Activated CD4-positive, alpha-beta T cell treated with anti-CD3 and anti-CD28 coated beads, Interleukin-2, amount 50 U/mL, for 4 hours (primary cell): ENCODE measurements around the gene LRSAM1.
"Not testable (repeated sequence)": the region's sequence is repeated elsewhere in the genome, so short reads cannot be mapped to it uniquely, and the experiment has no call there.

ENCODE experiments used
- DNase-seq, 2 experiments: peaks; one replicate each; pipeline ENCODE4 v3.0.0-alpha.2; 2020

The LRSAM1 gene

DNA sequence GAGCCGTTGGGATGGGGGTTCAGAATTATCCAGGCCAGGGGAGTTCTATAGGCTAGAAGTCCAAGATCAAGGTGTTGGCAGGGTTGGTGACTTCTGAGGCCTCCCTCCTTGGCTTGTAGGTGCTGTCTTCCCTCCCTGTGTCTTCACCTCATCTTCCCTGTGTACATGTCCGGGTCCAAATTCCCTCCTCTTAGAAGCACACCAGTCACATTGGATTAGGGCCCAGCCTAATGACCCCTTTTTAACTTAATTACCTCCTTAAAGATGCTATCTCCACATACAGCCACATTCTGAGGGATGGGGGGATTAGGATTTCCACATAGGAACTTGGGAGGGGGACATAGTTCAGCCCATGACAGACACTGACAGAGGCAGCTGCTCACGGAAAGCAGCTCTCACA, 12.1 kb downstream of the LRSAM1 start:
- DNase-seq = no peak

DNA sequence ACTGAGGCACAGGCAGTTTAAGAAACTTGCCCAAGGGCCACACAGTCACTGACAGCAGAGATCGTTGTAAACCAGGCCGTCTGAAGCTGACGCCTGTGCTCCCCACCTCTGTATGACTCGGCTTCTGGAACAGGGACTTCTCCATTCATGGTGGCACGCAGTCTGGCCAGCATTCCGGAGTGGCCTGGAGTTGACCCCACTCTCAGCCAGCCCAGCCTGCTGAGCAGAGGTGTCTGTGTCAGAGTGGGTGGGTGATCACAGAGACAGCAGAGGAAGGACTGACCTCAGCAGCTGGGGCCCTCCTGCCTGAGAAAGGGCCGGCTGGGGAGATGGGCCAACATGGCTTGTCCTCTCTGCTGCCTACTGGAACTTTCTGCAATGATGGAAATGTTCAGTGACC, 12.6 kb downstream of the LRSAM1 start:
- DNase-seq = no peak

- not testable (repeated sequence) for DNase-seq
Measured at GRCh38 chr9:127466407-127466917, 15.2 kb downstream of the LRSAM1 start.

DNA sequence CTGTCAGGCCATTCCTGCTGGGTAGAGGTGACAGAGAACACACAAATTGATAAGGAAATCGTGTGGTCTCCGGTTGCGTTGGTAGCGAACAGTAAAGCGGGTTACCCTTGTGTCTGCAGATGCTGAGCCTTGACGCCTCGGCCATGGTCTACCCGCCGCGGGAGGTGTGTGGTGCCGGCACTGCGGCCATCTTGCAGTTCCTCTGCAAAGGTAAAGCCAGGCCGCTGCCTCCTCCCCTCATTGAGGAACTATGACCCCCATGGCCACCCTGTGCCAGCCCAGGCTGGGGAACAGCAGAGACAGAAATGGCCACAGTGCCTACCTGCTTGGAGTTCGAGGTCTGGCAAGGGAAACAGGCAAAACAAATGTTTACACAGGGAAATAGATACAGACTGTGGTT, 16.3 kb downstream of the LRSAM1 start:
- no peak for DNase-seq

DNA sequence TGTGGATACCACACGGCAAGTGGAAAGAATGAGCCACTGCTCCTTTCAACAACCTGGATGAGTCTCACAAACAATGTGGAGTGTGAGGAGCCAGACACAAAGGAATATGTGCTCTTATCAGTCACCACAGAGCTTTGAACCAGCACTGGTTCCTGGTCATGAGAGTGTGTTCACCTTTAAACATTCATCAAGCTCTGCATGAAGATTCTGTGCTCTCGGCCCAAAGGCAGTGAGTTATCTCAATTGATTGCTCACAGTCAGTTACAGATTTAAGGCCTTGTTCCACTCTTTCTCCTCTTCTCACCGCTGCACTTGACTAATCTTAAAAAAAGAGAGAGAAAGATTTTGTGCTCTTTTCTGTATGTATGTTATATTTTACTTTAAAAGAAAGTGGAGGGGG, 19.4 kb downstream of the LRSAM1 start:
- no peak for DNase-seq

DNA sequence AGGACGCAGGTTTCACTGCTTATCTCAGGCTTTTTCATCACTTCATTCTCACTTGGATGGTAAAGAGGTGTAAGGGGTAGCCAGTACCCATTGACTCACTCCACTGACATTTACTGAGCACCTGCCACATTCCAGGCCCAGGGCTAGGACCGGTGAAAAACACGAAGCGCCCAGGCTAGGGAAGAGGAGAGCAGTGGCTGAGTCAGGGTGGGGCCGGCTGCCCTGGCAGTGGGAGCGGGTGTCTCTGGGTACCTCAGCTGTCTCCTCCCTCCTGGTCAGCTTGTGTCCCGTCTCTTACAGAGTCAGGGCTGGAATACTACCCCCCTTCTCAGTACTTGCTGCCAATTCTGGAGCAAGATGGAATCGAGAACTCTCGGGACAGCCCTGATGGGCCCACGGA, 22.2 kb downstream of the LRSAM1 start:
- DNase-seq = no peak

DNA sequence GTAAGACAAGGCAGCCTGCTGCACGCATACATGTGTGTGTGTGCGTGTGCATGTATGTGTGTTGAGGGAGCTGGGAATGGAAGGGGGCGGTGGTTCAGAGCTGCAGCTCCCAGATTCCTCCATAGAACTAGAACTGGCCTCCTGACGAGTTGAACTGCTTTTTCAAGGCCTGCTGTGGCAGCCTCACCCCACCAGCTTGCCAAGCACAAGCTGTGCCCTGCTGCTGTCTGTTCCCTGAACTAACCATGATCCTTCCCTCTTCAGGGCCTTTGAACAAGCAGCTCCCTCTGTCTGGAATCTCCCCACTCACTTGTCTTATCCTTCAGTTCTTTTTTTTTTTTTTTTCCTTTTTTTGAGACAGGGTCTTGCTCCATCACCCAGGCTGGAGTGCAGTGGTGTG, 22.6 kb downstream of the LRSAM1 start:
- DNase-seq = no peak

DNA sequence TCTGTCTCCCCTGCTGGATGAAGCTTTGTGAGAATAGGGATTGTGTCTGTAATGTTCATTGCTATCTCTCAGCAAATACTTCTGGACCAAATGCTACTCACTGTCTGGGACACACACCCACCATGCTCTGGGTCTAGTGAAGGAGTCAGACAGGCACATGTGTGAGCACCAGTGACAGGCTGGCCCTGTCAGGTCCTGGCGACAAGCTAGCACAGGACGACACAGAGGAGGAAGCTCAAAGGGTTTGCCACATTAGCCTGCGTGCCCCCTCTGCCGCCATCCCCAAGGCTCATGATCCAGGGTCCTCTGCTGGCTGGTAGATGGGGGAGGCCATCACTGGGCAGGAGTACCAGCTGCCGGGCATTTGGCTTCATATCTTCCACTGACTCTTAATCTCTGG, 23.3 kb downstream of the LRSAM1 start:
- no peak for DNase-seq

DNA sequence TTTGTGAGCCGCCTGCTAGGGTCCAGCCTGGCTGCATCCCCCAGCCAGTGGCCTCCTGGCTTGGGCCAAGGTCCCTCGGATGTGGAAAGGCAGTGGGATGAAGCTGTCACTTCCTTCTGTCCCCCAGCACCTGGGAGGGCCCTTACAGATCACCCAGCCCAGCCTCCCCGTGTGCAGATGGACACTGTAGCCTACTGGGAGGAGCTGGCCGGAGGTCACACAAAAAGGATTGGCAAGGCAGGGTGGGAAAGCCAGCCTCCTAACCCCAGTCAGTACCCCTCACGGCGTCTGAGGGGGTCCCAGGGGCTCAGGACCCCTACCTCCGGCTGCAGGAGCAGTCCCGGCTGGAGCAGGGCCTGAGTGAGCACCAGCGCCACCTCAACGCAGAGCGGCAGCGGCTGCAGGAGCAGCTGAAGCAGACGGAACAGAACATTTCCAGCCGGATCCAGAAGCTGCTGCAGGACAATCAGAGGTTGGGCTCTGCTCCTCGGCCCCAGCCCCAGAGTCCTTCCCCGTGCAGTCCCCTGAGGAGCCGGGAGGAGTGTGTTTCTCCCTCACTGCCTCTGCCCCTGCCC, 28.3 kb downstream of the LRSAM1 start:
- no peak for DNase-seq

GRCh38 chr9:127482662-127483061, 31.4 kb downstream of the LRSAM1 start:
- no peak for DNase-seq

DNA sequence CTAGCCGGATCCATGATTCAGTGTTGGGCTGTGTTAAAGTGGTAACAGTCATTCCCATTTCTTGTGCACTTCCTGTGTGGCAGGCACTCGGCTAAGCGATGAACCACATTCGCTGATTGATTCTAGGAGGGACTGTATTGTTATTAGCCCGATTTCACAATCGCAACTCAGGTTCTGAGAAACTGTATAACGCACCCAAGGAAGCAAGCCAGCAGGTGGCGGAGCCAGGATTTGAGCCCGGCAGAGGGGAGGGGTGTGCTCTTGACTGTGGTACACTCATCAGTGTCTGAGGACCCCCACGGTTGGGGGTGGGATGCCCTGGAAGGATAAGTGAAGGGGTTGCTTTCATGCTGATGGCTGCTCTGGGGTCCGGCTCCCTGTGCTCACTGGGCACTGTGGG, 34.7 kb downstream of the LRSAM1 start:
- no peak for DNase-seq

DNA sequence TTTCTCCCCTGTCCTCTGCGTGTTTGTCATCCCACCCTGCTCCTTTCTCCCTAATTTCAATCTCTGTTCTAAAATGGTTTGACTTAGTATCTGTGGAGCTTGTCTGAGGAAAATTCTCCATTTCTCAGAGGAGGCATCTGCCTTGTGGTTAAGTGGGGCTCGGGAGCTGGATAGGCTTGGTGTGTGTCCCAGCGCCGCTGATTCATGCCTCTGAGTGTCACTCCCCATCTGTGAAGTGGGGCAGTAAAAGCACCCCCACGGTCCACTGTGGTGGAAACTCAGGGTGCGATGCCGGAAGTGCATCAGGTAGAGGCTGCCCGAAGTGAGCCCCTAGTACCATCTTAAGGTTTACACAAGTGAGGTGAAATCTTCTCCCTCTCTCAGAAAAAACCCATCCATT, 37.6 kb downstream of the LRSAM1 start:
- no peak for DNase-seq

DNA sequence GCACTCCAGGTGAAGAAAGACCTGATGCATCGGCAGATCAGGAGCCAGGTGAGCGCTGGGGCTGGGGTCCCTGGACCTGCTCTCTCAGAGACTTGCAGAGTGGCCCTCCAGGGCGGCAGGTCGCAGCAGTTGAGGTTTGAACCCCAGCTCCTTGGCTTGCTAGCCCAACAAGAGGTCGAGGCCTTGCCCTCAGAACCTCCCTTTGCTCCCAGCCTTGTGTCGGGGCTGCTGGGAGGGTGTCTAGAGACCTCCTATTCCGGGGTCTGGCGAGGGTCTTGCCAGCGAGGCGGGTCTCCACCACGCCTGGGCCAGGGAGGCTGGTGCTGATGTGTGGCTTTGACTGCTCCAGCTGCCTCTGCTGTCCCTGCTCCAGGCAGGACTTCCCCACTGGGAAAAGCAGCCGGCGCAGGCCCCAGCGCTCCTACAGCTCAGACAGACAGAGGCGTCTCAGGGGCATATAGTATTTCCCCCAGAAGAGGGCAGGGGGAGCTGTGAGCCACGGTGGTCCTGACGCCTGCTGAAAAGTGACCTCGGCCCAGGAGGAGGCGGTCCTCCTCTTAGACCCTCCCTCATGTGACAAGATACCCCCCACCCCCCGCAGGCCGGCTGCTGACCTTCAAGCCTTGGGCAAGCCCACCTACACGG, 38.3 kb downstream of the LRSAM1 start:
- no peak for DNase-seq

DNA sequence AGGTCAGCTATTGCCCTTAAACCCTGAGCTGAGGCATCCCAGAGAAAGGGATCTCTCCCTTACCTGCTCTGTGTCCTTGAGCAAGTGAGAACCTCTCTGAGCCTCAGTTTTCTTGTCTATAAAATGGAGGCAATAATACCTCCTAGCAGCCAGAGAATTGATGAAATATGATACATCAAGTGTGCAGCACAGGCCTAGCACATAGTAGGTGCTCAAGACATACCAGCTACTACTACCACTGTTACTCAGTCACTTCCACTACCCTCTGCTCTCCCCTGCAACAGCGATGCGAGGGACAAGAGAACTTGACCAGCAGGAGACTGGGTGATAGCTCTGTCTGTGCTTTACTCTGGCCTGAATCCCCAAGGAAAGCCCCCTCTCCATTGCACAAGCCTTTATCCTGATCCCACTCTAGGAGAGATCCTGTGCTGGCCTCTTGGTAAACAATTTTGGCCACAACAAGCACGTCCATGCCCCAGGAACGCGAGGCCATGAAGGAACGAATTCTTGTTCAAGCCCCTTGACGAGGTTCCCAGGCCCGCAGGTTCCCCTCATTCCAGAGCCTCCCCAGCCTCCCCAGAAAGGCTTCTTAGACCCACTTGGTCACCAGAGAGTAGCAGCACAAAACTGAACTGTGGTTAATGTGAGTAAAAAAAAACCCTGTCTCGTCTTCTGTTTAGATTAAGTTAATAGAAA, 39.4 kb downstream of the LRSAM1 start:
- DNase-seq = no peak

- DNase-seq = no peak
Measured at GRCh38 chr9:127491516-127491915, 40.2 kb downstream of the LRSAM1 start.

DNA sequence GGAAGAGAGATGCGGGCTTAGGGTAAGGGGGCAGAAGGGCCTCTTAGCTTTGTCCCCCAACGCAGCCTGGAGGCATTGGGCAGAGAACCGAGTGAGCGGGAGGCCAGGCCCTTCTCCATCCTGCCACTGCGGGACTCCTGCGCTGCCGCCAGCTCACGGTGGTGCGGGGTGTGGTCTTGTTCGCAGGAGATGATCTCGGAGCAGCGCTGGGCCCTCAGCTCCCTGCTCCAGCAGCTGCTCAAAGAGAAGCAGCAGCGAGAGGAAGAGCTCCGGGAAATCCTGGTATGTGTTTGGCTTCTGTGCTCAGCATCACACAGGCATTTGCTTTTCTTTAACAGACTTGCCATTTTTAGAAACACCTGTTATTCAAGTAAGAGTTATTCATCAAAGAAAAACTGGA, 41.3 kb downstream of the LRSAM1 start:
- DNase-seq = no peak

GRCh38 chr9:127493592-127494303, 42.4 kb downstream of the LRSAM1 start:
- DNase-seq = no peak

DNA sequence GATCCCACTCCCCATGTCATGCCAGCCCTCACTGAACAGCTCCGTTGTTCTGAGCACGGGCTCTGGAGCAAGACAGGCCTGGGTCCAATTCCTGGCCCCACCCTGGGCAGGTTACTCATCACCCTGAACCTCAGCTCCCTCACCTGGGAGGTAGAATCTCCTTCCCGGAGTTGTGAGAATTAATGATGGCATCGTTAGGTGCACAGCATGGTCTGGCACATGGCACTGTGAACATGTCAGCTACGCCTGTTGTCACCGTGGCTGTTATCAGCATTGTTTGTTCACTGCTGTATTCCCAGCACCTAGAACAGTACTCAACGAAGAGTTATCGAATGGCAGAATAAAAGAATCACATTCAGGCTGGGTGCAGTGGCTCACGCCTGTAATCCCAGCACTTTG, 43.0 kb downstream of the LRSAM1 start:
- no peak for DNase-seq

DNA sequence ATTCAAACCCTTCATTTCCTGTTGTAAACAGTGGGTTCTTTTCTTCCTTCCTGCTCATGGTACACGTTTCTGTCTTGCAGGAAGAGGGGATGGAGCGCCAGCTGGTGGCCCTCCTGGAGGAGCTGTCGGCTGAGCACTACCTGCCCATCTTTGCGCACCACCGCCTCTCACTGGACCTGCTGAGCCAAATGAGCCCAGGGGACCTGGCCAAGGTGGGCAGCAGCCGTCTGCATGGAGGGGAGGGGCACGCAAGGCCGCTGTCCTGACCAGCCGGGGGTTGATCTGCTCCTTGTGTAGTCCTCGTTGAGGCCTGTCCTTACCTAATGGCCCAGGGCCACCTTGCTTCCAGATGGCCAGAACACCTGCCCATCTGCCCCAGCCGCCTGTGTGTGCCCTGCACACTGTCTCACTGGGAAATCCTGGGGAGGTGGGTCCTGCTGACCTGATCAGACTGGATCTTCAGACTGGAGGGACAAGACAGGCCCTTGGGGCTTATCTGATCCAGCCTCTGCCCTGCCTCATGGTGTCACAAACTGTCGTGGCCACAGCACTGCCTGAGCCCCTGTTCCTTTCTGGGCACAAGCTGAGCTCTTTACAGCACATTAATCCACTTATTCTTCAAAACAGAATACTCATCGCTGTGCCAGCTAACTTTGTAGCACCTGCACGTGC, 44.7 kb downstream of the LRSAM1 start:
- DNase-seq = no peak

DNA sequence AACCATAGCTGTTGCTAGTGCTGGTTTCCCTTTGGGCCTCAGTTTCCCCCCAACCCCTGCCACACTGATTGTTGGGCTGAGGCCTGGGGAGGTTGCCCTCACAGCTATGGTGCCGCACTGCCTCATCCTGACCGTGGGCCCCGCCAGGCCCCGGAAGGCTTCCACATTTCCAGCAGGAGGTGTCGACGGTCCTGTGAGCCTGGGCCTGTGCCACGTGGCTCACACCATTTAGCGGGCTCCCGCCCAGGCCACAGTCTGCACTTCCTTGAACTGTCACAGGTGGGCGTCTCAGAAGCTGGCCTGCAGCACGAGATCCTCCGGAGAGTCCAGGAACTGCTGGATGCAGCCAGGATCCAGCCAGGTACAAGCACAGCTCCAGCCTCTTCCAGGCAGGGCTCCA, 45.7 kb downstream of the LRSAM1 start:
- no peak for DNase-seq

DNA sequence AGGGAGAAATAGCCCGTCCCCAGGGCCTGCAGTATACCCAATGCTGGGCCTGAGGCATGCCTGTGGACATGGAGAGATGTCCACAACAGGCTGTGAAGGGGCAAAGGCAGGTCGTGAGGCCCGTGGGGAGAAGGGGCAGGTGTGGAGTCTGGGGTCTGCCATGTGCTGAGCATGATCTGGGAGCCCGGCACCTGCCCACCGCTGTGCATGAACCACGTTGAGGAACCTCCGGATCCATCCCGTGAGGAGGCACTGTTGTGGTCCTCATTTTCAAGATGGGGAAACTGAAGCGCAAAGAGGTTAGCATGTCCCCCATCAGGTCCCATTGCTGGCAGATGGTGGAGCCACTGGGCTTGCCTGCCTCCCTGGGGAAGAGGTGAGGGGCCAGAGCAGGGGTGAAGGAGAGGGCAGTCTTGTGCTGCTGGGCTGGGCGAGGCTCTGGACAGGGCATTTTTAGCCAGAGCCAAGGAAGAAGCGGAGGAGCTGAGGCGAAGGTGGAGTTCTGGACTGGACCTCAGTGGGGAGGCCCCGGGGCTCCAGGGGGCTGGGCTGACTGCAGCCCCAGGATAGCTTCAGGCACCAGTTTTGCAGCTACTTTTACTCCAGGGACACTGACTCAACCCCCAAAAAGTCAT, 46.5 kb downstream of the LRSAM1 start:
- DNase-seq = no peak

DNA sequence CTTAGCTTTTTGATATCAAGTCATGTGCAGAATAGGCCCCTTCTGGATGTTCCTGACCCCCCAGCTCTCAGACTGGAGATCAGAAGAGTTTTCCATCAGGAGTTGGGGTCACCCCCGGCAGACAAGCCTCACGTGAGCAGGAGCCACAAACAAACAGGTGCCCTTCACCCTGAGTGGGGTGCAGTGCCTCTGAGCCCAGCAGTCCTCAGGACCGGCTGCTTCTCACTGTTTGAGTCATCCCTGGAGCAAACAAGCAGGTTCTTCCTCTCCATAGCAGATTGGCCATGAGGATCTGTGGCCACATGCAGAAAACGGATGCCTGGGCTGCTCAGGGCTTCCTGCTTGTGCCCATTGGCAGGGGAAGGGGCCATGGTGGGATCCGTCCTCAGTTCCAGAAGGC, 47.0 kb downstream of the LRSAM1 start:
- no peak for DNase-seq

GRCh38 chr9:127500399-127500798, 49.1 kb downstream of the LRSAM1 start:
- DNase-seq = no peak
